Liver (tissue), 9 donors: ENCODE results near the gene AIF1. TPM values are rescaled to one million over a fixed set of nuclear protein-coding genes. Genes with fewer than 3 reads are reported as not detected.

Experiments used
- DNase-seq: peaks from one replicate; pipeline ENCODE4 v3.0.0-alpha.2; 2017; ENCODE audit warnings: low spot score
- H3K27ac ChIP-seq, 2 donors: one replicate each; pipeline ENCODE4 v1.7.0; 2013; ENCODE audit warnings: inconsistent platforms in 2 of 2, low read length in 2 of 2, control low read depth in 1 of 2, low read depth in 1 of 2, mild to moderate bottlenecking in 1 of 2
- H3K27me3 ChIP-seq, 4 donors: one replicate each; pipeline versions ENCODE4 v1.6.1 to v1.7.0; 2013; ENCODE audit warnings: low read length in 3 of 4, inconsistent platforms in 1 of 4, mild to moderate bottlenecking in 1 of 4, moderate library complexity in 1 of 4; ENCODE audit not compliant: control insufficient read depth in 4 of 4, insufficient read depth in 4 of 4
- H3K36me3 ChIP-seq, 4 donors: one replicate each; pipeline versions ENCODE4 v1.6.1 to v1.7.0; 2013; ENCODE audit warnings: low read length in 3 of 4, mild to moderate bottlenecking in 3 of 4, low read depth in 1 of 4, moderate library complexity in 1 of 4; ENCODE audit not compliant: control insufficient read depth in 4 of 4, insufficient read depth in 3 of 4
- H3K4me1 ChIP-seq, 4 donors: one replicate each; pipeline versions ENCODE4 v1.6.1 to v1.7.0; 2013; ENCODE audit warnings: low read length in 3 of 4, mild to moderate bottlenecking in 3 of 4, moderate library complexity in 1 of 4; ENCODE audit not compliant: control insufficient read depth in 4 of 4, insufficient read depth in 4 of 4
- H3K4me3 ChIP-seq, 3 donors: one replicate each; pipeline versions ENCODE4 v1.6.1 to v1.7.0; 2013; ENCODE audit warnings: low read length in 3 of 3, control low read depth in 1 of 3, low read depth in 1 of 3, mild to moderate bottlenecking in 1 of 3
- H3K9ac ChIP-seq, 2 donors: one replicate each; pipeline ENCODE4 v1.7.0; 2013; ENCODE audit warnings: low read length in 2 of 2, mild to moderate bottlenecking in 2 of 2, moderate library complexity in 2 of 2, control low read depth in 1 of 2, low read depth in 1 of 2
- H3K9me3 ChIP-seq, 4 donors: one replicate each; pipeline versions ENCODE4 v1.6.1 to v1.7.0; 2013; ENCODE audit warnings: low read length in 3 of 4; ENCODE audit not compliant: control insufficient read depth in 4 of 4
- ATF3 ChIP-seq: IDR thresholded peaks from 2 replicates; pipeline ENCODE4 v1.6.1; 2016; ENCODE audit warnings: antibody characterized with exemption
- FOXA2 ChIP-seq: IDR thresholded peaks from 2 replicates; pipeline ENCODE4 v1.6.1; 2016; ENCODE audit warnings: antibody characterized with exemption
- GABPA ChIP-seq, 2 donors: IDR thresholded peaks in 1 of 2; conservative IDR thresholded peaks in 1 of 2; 2 replicates each; pipeline ENCODE4 v1.6.1; 2016; ENCODE audit warnings: antibody characterized with exemption in 2 of 2, mild to moderate bottlenecking in 1 of 2, moderate library complexity in 1 of 2
- HNF4A ChIP-seq, 2 donors: conservative IDR thresholded peaks; 2 replicates each; pipeline ENCODE4 v1.6.1; 2016; ENCODE audit warnings: antibody characterized with exemption in 2 of 2, mild to moderate bottlenecking in 2 of 2
- HNF4G ChIP-seq: IDR thresholded peaks from 2 replicates; pipeline ENCODE4 v1.6.1; 2016; ENCODE audit warnings: antibody characterized with exemption
- JUND ChIP-seq, 2 donors: IDR thresholded peaks; 2 replicates each; pipeline ENCODE4 v1.6.1; 2016; ENCODE audit warnings: antibody characterized with exemption in 2 of 2
- NR2F2 ChIP-seq: IDR thresholded peaks from 2 replicates; pipeline ENCODE4 v1.6.1; 2016; ENCODE audit warnings: antibody characterized with exemption
- RAD21 ChIP-seq, 2 donors: IDR thresholded peaks; 2 replicates each; pipeline ENCODE4 v1.6.1; 2016; ENCODE audit warnings: antibody characterized with exemption in 2 of 2, mild to moderate bottlenecking in 2 of 2
- RXRA ChIP-seq, 2 donors: IDR thresholded peaks; 2 replicates each; pipeline ENCODE4 v1.6.1; 2017 to 2018; ENCODE audit warnings: antibody characterized with exemption in 2 of 2, mild to moderate bottlenecking in 1 of 2
- SP1 ChIP-seq: IDR thresholded peaks from 2 replicates; pipeline ENCODE4 v1.6.1; 2018; ENCODE audit warnings: antibody characterized with exemption, mild to moderate bottlenecking
- TAF1 ChIP-seq: conservative IDR thresholded peaks from 2 replicates; pipeline ENCODE4 v1.6.1; 2016; ENCODE audit warnings: antibody characterized with exemption, mild to moderate bottlenecking
- YY1 ChIP-seq: IDR thresholded peaks from 2 replicates; pipeline ENCODE4 v1.6.1; 2016; ENCODE audit warnings: antibody characterized with exemption, mild to moderate bottlenecking
- ZBTB33 ChIP-seq: IDR thresholded peaks from 2 replicates; pipeline ENCODE4 v1.6.1; 2016; ENCODE audit warnings: antibody characterized with exemption
- WGBS: extraction: QIAGEN DNeasy Blood & Tissue Kit; methylation state at CpG from one replicate; pipeline ENCODE4 v1.1.7; 2013; 5-methylcytosine and 5-hydroxymethylcytosine counted together
- polyA plus RNA-seq, 2 donors: library from polyadenylated mRNA; stranded (reverse) in 1 of 2; unstranded in 1 of 2; fragments of 200-250 nt in 1 of 2; fragments of >200 nt in 1 of 2; fragmentation: Nextera tagmentation in 1 of 2; extraction: Ambion mirVana in 1 of 2; gene quantifications; one replicate each; pipeline versions ENCODE4 v1.2.1 to v1.2.3, GENCODE V29; 2013 to 2015
- total RNA-seq, 2 donors: library from RNA; depleted of rRNA; stranded (reverse); fragments of >200 nt; gene quantifications; one replicate each; pipeline ENCODE4 v1.2.3, GENCODE V29; 2014
- donor health status: healthy.
- donor health status: healthy.
- donor health status: healthy.
- donor health status: healthy.
- donor health status: healthy.

AIF1 gene
- total and polyA plus RNA-seq, 4 donors: 12.2 to 46.8 (median 26.7) TPM

GRCh38 chr6:31631681-31632278 lies 16.7 kb downstream of the AIF1 start:
- DNase-seq: no peak
- Histone ChIP-seq H3K27me3 (no peaks in the 10 kb centered on the region), H3K36me3 (peaks cover 50 to 89% (median 64%) of the 10 kb centered on the region in 4 donors), H3K4me1 (peaks cover 2 to 23% (median 17%) of the 10 kb centered on the region in 4 donors), H3K27ac (no peak overlapping the region), H3K9me3 (no peaks in the 10 kb centered on the region), H3K4me3 (no peak overlapping the region), H3K9ac (no peak overlapping the region)
- 95% methylated on average over 32 of the region's 32 CpGs for WGBS
- TF ChIP-seq RXRA (IDR thresholded peaks at IDR 0.05): no peak
- TF ChIP-seq ATF3: no peak
- TF ChIP-seq ZBTB33: no peak
- TF ChIP-seq SP1: no peak

DNA sequence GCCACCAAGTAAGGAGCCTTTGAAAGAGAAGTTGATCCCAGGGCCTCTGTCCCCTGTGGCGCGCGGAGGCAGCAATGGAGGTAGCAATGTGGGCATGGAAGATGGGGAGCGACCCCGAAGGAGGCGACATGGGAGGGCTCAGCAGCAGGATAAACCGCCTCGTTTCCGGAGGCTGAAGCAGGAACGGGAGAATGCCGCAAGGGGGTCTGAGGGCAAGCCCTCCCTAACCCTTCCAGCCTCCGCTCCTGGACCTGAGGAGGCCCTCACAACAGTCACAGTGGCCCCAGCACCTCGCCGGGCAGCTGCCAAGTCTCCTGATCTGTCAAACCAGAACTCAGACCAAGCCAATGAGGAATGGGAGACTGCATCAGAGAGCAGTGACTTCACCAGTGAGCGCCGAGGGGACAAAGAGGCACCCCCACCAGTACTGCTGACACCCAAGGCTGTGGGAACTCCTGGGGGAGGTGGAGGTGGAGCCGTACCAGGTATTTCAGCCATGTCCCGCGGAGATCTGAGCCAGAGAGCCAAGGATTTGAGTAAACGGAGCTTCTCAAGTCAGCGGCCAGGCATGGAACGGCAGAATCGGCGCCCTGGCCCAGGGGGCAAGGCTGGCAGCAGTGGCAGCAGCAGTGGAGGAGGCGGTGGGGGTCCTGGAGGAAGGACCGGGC lies 17.4 kb downstream of the AIF1 start:
- H3K27me3 ChIP-seq: no peaks in the 10 kb centered on the region
- H3K9me3 ChIP-seq: no peaks in the 10 kb centered on the region
- H3K4me3 ChIP-seq: no peak overlapping the region
- peaks cover 47 to 88% (median 60%) of the 10 kb centered on the region in 4 donors for H3K36me3 ChIP-seq
- no peak for TF ChIP-seq TAF1
- TF ChIP-seq JUND (IDR thresholded peaks at IDR 0.05): no peak
- TF ChIP-seq RAD21 (IDR thresholded peaks at IDR 0.05): no peak
- no peak for TF ChIP-seq HNF4A (conservative IDR thresholded peaks at IDR 0.05)
- TF ChIP-seq ATF3: no peak
- TF ChIP-seq NR2F2: no peak
- TF ChIP-seq SP1: no peak
- TF ChIP-seq HNF4G: no peak
- TF ChIP-seq YY1: no peak
- no peak for TF ChIP-seq FOXA2
- no peak for TF ChIP-seq ZBTB33
- TF ChIP-seq GABPA (IDR thresholded peaks at IDR 0.05 in 1 of 2, conservative IDR thresholded peaks at IDR 0.05 in 1 of 2): no peak
- peaks cover 2 to 23% (median 17%) of the 10 kb centered on the region in 4 donors for H3K4me1 ChIP-seq
- 95% methylated on average over 26 of the region's 26 CpGs for WGBS
- no peak overlapping the region for H3K9ac ChIP-seq
- H3K27ac ChIP-seq: no peak overlapping the region
- no peak for DNase-seq
